Astrocyte of the spinal cord (primary cell): ENCODE results near the gene THSD7B.
"Not testable (repeated sequence)": the region's sequence is repeated elsewhere in the genome, so short reads cannot be mapped to it uniquely, and the experiment has no call there.

Experiments
- DNase-seq: peaks from one replicate; pipeline ENCODE4 v3.0.0; 2011; ENCODE audit warnings: low read depth, low spot score
- H3K4me3 ChIP-seq: 2 replicates; pipeline ENCODE4 v1.5.1; 2011; ENCODE audit warnings: low read depth, mild to moderate bottlenecking, low read length, moderate library complexity
- CTCF ChIP-seq: IDR thresholded peaks from 2 replicates; pipeline ENCODE4 v1.5.1; 2012; ENCODE audit warnings: low read depth, mild to moderate bottlenecking, low read length, inconsistent platforms
- in situ Hi-C: cut with HindIII; loops from 2 replicates; pipeline ENCODE4 v1.10.0; 2017; ENCODE audit warnings: low sequenced_read_pairs

The THSD7B gene

GRCh38 chr2:136741471-136741870 is 23.9 kb upstream of the THSD7B start:
- no peak for TF ChIP-seq CTCF
- H3K4me3 ChIP-seq = no peak overlapping the region
- DNase-seq = no peak
- in situ Hi-C loops = no loop called here

DNA sequence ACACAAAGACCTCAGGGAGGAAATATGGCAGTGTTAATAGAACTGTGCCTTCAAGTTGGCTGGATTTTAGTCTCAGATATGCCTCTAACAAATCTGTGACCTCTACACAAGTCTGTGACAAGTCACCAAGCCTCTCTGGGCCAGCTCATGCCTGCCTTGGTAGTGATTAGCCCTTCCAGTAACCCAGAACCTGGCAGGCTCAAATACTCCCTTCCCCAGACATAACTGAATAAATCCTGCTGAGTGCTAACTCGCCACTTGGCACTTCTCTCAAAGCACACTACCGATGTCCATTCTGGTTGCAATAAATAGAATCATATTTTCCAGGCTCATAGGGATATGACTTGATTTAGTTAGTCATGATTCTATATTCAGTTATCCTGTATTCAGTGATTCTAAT is 15.3 kb upstream of the THSD7B start:
- DNase-seq = no peak
- H3K4me3 ChIP-seq = no peak overlapping the region
- in situ Hi-C loops = no loop called here
- TF ChIP-seq CTCF = no peak

DNA sequence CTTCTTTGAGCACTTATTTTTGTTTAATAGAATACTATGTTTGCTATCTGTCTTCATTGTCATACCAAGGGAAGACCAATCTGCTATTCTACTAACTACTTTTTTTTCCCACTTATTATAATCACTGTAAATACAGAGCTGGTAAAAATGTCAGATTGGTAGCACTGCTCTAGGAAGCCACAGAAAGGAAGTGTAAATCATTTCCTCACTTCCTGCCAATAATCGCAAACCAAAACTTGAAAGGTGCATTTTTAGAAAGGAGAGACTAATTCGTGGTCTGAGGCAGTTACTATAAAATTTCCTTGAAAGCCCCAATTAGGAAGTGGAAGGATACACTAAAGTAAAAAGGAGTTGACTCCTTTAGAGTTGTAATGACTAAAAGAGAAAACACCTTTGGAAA is 13.9 kb upstream of the THSD7B start:
- no peak for TF ChIP-seq CTCF
- no peak for DNase-seq
- no peak overlapping the region for H3K4me3 ChIP-seq
- in situ Hi-C loops = no loop called here

GRCh38 chr2:136758504-136758903 is 6.8 kb upstream of the THSD7B start:
- in situ Hi-C loops = not testable (repeated sequence)

DNA sequence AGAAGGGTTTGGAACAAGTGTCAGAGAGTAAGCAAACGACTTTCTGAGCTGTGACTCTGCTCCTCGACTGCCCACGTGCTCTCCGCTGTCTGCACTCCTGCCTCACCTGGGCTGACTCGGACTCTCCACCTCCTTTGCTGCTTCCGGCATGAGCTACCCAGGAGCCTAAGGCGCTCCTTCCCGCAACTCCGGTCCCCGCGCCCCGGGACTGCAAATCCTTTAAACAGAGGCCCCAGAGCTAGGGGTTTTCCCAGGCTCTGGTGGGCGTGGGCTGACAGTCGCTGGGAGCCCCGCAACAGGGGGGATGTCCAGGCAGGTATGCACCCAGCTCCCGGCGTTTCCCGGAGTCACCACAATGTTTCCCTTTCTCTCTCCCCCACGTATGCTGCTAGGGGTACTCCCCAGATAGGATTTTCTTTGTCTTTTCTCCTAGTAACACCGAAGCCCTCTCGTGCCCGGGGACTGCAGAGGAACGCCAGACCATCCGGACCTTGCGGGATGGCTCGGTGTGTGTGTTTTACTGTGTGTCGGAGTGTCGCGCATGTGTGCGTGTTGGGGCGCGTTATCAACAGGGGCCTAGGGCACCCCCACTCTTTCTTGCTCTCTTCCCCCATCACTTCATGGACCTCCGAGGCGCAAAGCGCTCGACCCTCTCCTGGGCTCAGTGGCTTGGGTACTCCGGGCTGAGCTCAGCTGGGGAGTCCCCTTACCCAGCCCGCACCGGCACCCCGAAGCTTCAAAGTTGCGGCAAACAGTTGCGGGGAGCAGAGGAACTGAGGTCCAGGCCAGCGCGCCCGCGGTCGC is 691 bp upstream of the THSD7B start:
- DNase-seq = no peak
- TF ChIP-seq CTCF = no peak
- H3K4me3 ChIP-seq = no peak overlapping the region
- in situ Hi-C loops = no loop called here

More at GRCh38 chr2:136758504-136758903, 6.8 kb upstream of the THSD7B start:
- DNase-seq, H3K4me3 ChIP-seq: not testable (repeated sequence)

- H3K4me3 ChIP-seq = no peak overlapping the region
- TF ChIP-seq CTCF = no peak
- in situ Hi-C loops = no loop called here
- DNase-seq = no peak
These were observed 694 bp downstream of the THSD7B start for GRCh38 chr2:136766073-136766404.

GRCh38 chr2:136767030-136767429 is 1.7 kb downstream of the THSD7B start:
- in situ Hi-C loops = no loop called here
- TF ChIP-seq CTCF = no peak
- DNase-seq = no peak
- no peak overlapping the region for H3K4me3 ChIP-seq
